ENCODE data around the gene CARD8. TPM values are rescaled to one million over a fixed set of nuclear protein-coding genes. Genes with fewer than 3 reads are reported as not detected.
A peak's percentile ranks its signal among the peaks of the same experiment; 100 is the strongest.
"Not testable (repeated sequence)": the region's sequence is repeated elsewhere in the genome, so short reads cannot be mapped to it uniquely, and the experiment has no call there.

The CARD8 gene
- total RNA-seq, 1 donor from 2014 or later, result 34.0 TPM

DNA sequence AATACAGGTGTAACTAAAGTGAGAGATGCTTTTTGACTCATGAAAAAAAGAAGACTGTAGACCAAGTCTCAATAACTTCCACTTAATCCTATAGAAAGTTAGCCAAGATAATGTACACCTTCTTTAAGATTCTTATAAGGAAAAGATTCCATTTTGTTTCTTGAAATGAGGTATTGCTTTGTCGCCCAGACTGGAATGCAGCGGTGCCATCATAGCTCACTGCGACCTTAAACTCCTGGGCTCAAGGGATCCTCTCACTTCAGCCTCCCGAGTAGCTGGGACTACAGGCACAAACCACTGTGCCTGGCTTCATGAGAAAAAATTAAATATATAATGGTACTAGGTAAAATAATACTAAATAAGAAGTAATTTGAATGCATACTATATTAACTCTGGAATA lies 3.3 kb upstream of the CARD8 start:
- not testable (repeated sequence) for DNase-seq

GRCh38 chr19:48258350-48258749 lies 2.6 kb upstream of the CARD8 start:
- no peak for DNase-seq

GRCh38 chr19:48254529-48254970 lies 1.2 kb downstream of the CARD8 start:
- no peak for DNase-seq

GRCh38 chr19:48253999-48254398 lies 1.7 kb downstream of the CARD8 start:
- no peak for DNase-seq

DNA sequence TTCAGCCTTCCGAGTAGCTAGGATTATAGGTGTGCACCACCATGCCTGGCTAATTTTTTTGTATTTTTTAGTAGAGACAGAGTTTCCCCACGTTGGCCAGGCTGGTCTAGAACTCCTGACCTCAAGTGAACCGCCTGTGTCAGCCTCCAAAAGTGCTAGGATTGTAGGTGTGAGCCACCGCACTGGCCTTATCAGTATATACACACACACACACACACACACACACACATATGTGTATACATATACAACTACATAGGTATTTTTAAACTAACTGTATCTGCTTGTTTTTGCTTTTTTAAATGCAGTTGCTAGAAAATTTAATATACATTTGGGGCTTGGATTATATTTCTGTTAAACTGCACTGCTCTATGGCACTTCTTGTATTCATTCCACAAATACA lies 3.1 kb downstream of the CARD8 start:
- DNase-seq, result no peak

GRCh38 chr19:48250290-48251025 lies 5.3 kb downstream of the CARD8 start:
- DNase-seq, result no peak

DNA sequence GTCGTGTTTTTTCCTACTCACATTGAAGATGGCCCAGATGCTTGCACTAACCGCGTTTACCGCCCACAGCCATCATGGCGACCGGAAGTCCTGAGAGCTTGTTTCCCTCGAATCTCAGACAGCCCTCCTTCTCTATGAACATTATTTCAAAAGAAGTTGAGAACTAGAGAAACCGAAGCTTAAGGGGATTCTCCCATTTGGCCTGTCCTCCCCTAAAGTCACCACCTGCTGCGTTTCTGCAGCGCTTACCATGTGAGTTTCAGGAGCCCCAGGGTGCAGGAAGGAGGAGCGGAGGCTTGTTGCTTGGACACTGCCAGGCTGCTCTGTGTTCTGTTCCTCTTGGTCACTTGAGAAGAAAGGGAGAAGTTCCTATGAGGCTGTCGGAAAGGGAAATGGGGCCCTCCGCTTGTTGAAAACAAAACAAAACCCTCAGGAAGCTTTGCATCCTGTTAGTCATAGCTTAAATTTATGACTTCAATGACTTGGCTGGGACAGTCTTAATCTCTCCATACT lies 6.2 kb downstream of the CARD8 start:
- peak; percentile 32 for DNase-seq

GRCh38 chr19:48248081-48248833 lies 7.5 kb downstream of the CARD8 start:
- DNase-seq, result no peak

DNA sequence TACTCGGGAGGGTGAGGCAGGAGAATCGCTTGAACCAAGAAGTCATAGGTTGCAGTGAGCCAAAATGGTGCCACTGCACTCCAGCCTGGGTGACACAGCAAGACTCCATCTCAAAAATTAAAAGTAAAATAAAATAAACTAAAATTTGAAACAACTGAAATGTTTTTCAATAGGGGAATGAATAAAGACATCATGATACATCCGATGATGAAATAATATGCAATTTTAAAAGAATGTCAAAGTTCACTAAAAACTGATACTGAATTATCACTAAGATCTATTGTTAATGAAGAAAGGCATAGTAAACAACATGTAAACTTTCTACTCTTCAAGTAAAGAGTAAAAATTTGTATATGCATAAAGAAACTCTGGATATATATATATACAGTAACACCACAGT lies 8.5 kb downstream of the CARD8 start:
- DNase-seq, result no peak

DNA sequence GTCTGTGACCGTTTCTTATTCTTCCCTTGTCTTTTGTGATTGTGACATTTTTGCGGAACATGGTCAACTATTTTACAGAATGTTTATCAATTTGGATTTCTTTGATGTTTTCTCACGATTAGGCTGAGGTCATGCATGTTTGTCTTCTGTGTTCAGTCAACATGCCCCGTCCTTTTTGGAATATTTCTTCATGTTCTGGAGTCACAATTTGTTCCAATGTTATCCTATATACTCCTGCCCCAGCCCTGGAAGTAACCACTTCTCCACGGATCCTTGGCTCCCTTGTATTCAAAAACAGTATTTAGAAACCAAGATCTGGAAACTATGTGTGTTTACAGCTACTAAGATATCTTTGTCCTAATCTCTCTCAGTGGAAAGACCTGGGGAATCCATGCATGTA lies 9.6 kb downstream of the CARD8 start:
- DNase-seq, result no peak

GRCh38 chr19:48244281-48244680 lies 11.4 kb downstream of the CARD8 start:
- no peak for DNase-seq

GRCh38 chr19:48241771-48242170 lies 13.9 kb downstream of the CARD8 start:
- DNase-seq, result not testable (repeated sequence)

GRCh38 chr19:48239582-48240141 lies 16.1 kb downstream of the CARD8 start:
- DNase-seq, result no peak

- no peak for DNase-seq
Measured at GRCh38 chr19:48239120-48239519, 16.6 kb downstream of the CARD8 start.

- DNase-seq, result no peak
Measured at GRCh38 chr19:48237057-48237456, 18.7 kb downstream of the CARD8 start.

- DNase-seq, result no peak
Measured at GRCh38 chr19:48230555-48231129, 25.1 kb downstream of the CARD8 start.

GRCh38 chr19:48221628-48222027 lies 34.1 kb downstream of the CARD8 start:
- DNase-seq, result no peak

- DNase-seq, result not testable (repeated sequence)
Measured at GRCh38 chr19:48220784-48221183, 34.9 kb downstream of the CARD8 start.

- no peak for DNase-seq
Measured at GRCh38 chr19:48218997-48219396, 36.7 kb downstream of the CARD8 start.

DNA sequence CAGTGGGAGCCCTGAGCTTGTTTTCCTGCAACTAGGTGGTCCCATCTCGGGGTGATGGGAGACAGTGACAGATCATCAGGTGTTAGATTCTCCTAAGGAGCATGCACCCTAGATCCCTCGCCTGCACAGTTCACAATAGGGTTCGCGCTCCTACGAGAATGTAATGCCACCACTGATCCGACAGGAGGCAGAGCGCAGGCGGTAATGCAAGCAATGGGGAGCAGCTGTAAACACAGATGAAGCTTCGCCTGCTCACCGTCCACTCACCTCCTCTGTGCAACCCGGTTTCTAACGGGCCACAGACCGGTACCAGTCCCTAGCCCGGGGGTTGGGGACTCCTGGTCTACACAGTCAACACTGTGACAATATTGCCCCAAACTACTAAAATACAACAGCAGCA lies 38.8 kb downstream of the CARD8 start:
- no peak for DNase-seq

DNA sequence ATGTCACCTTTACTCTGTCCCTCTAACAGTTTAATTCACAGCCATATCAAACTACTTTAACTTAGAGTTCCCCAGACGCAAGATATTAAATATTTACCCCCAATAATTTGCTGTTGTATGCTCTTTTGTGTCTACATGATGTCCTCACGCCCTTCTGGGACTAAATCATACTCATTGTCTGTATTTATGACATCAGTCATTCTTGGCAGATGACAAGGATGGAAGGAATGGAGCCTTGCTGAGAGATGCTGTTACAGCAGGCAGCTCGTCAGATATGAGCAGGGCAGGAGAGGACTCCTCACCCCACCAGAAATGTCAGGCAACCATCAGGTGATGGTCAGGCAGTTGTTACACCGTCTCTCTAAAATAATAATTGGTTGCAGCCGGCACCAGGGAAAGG lies 41.8 kb downstream of the CARD8 start:
- no peak for DNase-seq

DNA sequence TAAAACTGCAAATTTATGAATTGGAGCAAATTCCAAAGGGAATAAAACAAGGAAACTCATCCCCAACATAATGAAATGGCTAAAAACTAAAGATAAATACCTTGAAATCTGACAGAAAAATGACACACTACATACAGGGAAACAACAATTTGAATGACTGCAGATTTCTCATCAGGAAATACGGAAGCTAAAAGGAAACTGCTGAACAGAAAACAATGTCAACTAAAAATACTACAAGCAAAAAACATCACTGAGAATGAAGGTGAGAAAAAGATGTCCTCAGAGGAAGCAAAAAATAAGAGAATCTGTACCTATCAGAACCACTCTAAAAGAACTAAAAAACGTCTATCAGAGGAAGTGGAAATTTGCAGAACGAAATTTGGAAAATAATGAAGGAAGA lies 45.7 kb downstream of the CARD8 start:
- no peak for DNase-seq
